ENCODE results near the gene CLMP. TPM values are rescaled to one million over a fixed set of nuclear protein-coding genes. Genes with fewer than 3 reads are reported as not detected.
A peak's percentile ranks its signal among the peaks of the same experiment; 100 is the strongest.

Gene CLMP
- polyA plus RNA-seq, 3 donors = 0.33 TPM; not detected in 2

DNA sequence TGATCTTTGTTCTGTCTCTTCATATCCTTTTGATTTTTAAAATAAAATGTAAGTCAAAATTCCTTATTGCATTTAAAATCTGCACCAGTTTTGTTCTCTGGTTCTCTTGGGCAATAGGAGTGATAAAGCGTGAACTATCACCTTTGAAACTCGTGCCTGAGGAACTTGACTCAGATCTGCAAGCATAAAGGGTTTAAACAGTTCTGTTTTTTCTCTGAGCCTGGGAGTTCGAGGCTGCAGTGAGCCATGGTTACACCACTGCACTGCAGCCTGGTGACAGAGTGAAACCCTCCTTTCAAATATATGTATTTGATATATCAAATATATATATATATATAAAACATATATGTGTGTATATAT lies 38.9 kb upstream of the CLMP start:
- Histone ChIP-seq H3K4me3 (replicated peaks in 1 of 3; ENCODE audit: low read depth in 2 of 3, low read length in 3 of 3) (no peak overlapping the region), H3K27me3 (ENCODE audit: control insufficient read depth in 2 of 2, insufficient read depth in 2 of 2, low read length in 2 of 2) (no peaks in the 10 kb centered on the region), H3K79me2 (ENCODE audit: insufficient read depth, low read length) (no peaks in the 10 kb centered on the region), H3K9me3 (replicated peaks in 1 of 2; ENCODE audit: control insufficient read depth in 1 of 2, insufficient read depth in 1 of 2, low read length in 2 of 2) (no peaks in the 10 kb centered on the region), H4K20me1 (ENCODE audit: insufficient read depth, low read length) (no peaks in the 10 kb centered on the region), H3K4me1 (ENCODE audit: control insufficient read depth in 1 of 2, insufficient read depth in 2 of 2, low read length in 2 of 2) (peaks cover 0 to 5% of the 10 kb centered on the region in 2 donors), H3K4me2 (replicated peaks; ENCODE audit: extremely low read depth, low read length, poor library complexity, severe bottlenecking) (no peak overlapping the region), H2AFZ (ENCODE audit: insufficient read depth, low read depth, low read length, poor library complexity, severe bottlenecking) (peak overlapping the region; percentile 28), H3K36me3 (replicated peaks in 1 of 2; ENCODE audit: control insufficient read depth in 1 of 2, insufficient read depth in 2 of 2, low read length in 2 of 2) (no peaks in the 10 kb centered on the region), H3K9ac (ENCODE audit: insufficient read depth, low read length, poor library complexity, severe bottlenecking) (no peak overlapping the region), H3K27ac (ENCODE audit: low read depth in 1 of 2, low read length in 2 of 2) (no peak overlapping the region)
- intact Hi-C loops (cut with micrococcal nuclease) = no loop called here
- Mint-ChIP-seq H3K9me3 (peaks cover 0 to 2% (median 0%) of the 10 kb centered on the region in 7 donors), H3K4me1 (peaks cover 15% of the 10 kb centered on the region), H3K27me3 (ENCODE audit: low read depth in 3 of 3) (peaks cover 0 to 5% (median 4%) of the 10 kb centered on the region in 3 donors), H3K36me3 (no peaks in the 10 kb centered on the region), H3K27ac (no peak overlapping the region), H3K4me3 (no peak overlapping the region)
- no peak for DNase-seq
- TF ChIP-seq, protein P1, sequence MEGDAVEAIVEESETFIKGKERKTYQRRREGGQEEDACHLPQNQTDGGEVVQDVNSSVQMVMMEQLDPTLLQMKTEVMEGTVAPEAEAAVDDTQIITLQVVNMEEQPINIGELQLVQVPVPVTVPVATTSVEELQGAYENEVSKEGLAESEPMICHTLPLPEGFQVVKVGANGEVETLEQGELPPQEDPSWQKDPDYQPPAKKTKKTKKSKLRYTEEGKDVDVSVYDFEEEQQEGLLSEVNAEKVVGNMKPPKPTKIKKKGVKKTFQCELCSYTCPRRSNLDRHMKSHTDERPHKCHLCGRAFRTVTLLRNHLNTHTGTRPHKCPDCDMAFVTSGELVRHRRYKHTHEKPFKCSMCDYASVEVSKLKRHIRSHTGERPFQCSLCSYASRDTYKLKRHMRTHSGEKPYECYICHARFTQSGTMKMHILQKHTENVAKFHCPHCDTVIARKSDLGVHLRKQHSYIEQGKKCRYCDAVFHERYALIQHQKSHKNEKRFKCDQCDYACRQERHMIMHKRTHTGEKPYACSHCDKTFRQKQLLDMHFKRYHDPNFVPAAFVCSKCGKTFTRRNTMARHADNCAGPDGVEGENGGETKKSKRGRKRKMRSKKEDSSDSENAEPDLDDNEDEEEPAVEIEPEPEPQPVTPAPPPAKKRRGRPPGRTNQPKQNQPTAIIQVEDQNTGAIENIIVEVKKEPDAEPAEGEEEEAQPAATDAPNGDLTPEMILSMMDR (IDR thresholded peaks at IDR 0.05) = no peak
- WGBS (ENCODE audit: insufficient coverage) = no CpG with 5 or more reads among the region's 3 CpGs

DNA sequence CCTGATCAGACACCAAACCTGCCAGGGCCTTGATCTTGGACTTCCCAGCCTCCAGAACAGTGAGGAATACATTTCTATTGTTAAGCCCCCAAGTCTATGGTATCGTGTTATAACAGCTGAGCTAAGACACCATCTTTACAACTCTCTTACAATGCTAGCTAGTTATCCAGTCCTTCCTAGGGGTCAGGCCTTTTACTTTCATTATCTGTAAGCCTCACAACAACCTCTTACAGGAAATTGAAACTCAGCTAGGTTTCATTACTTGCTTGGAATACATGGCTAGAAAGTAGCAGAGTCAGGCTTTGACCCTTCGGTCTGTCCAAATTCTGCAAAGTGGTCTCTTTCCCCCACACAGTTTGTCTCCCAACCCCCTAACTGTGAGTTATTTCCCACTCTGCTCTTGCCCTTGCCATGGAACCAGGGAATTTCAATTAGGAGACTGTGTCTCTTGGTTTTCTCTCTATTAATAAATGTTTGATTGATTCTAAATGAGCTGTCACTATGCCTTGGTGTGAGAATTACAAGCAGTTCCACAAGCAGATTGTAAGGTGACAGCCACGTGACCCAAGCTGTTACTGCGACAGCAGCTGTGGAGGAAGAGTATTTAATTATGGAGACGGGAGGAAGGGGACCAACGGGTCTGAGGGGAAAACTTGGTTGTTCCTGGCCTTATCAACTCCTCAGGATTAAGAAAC lies 38.4 kb upstream of the CLMP start:
- H3K4me2 ChIP-seq (replicated peaks; ENCODE audit: extremely low read depth, low read length, poor library complexity, severe bottlenecking) = no peak overlapping the region
- no peaks in the 10 kb centered on the region for H3K27me3 ChIP-seq (ENCODE audit: control insufficient read depth in 2 of 2, insufficient read depth in 2 of 2, low read length in 2 of 2)
- Mint-ChIP-seq H3K4me3 (no peak overlapping the region), H3K27ac (peak overlapping the region in 4 of 7 donors; percentile 34 to 75 (median 55)), H3K36me3 (no peaks in the 10 kb centered on the region), H3K27me3 (ENCODE audit: low read depth in 3 of 3) (peaks cover 0 to 5% (median 4%) of the 10 kb centered on the region in 3 donors), H3K4me1 (peaks cover 12% of the 10 kb centered on the region), H3K9me3 (no peaks in the 10 kb centered on the region)
- DNase-seq = no peak
- H3K79me2 ChIP-seq (ENCODE audit: insufficient read depth, low read length) = no peaks in the 10 kb centered on the region
- H3K9me3 ChIP-seq (replicated peaks in 1 of 2; ENCODE audit: control insufficient read depth in 1 of 2, insufficient read depth in 1 of 2, low read length in 2 of 2) = no peaks in the 10 kb centered on the region
- peaks cover 0 to 5% of the 10 kb centered on the region in 2 donors for H3K4me1 ChIP-seq (ENCODE audit: control insufficient read depth in 1 of 2, insufficient read depth in 2 of 2, low read length in 2 of 2)
- H3K27ac ChIP-seq (ENCODE audit: low read depth in 1 of 2, low read length in 2 of 2) = no peak overlapping the region
- no peaks in the 10 kb centered on the region for H4K20me1 ChIP-seq (ENCODE audit: insufficient read depth, low read length)
- H3K36me3 ChIP-seq (replicated peaks in 1 of 2; ENCODE audit: control insufficient read depth in 1 of 2, insufficient read depth in 2 of 2, low read length in 2 of 2) = no peaks in the 10 kb centered on the region
- intact Hi-C loops (cut with micrococcal nuclease) = no loop called here
- H3K9ac ChIP-seq (ENCODE audit: insufficient read depth, low read length, poor library complexity, severe bottlenecking) = no peak overlapping the region
- 100% methylated on average over 2 of the region's 6 CpGs for WGBS (ENCODE audit: insufficient coverage)
- no peak overlapping the region for H3K4me3 ChIP-seq (replicated peaks in 1 of 3; ENCODE audit: low read depth in 2 of 3, low read length in 3 of 3)
- TF ChIP-seq, protein P1 (IDR thresholded peaks at IDR 0.05) = no peak
- H2AFZ ChIP-seq (ENCODE audit: insufficient read depth, low read depth, low read length, poor library complexity, severe bottlenecking) = peak overlapping the region; percentile 28
